GM12891 (cell line): ENCODE data around the gene PRSS57.

ENCODE experiments used
- DNase-seq: peaks from one replicate; pipeline ENCODE4 v3.0.0; 2011; ENCODE audit warnings: low spot score; ENCODE audit not compliant: insufficient read length
- FAIRE-seq: peaks from 2 replicates; lab custom pipeline; 2011; peaks lifted over from hg19 to GRCh38; lab: Jason Lieb, UNC
- PAX5 ChIP-seq: IDR thresholded peaks from 2 replicates; pipeline ENCODE4 v1.6.1; 2011; ENCODE audit warnings: low read length, moderate library complexity, mild to moderate bottlenecking; ENCODE audit not compliant: insufficient read depth, severe bottlenecking
- POLR2A ChIP-seq: IDR thresholded peaks from 2 replicates; pipeline ENCODE4 v1.6.1; 2011; ENCODE audit warnings: low read depth, low read length, control low read depth
- POLR2AphosphoS5 ChIP-seq: IDR thresholded peaks from 2 replicates; pipeline ENCODE4 v1.6.1; 2011; ENCODE audit warnings: low read depth, low read length, control low read depth
- POU2F2 ChIP-seq: IDR thresholded peaks from 2 replicates; pipeline ENCODE4 v1.6.1; 2011; ENCODE audit warnings: low read depth, mild to moderate bottlenecking, control low read depth, low read length, moderate library complexity
- SPI1 ChIP-seq: IDR thresholded peaks from 2 replicates; pipeline ENCODE4 v1.6.1; 2011; ENCODE audit warnings: low read depth, low read length, control low read depth
- TAF1 ChIP-seq: IDR thresholded peaks from 2 replicates; pipeline ENCODE4 v1.6.1; 2011; ENCODE audit warnings: low read depth, low read length, control low read depth

Gene PRSS57

GRCh38 chr19:681029-682019 lies 13.9 kb downstream of the PRSS57 start:
- no peak for TF ChIP-seq POU2F2
- no peak for TF ChIP-seq POLR2AphosphoS5
- no peak for TF ChIP-seq SPI1
- TF ChIP-seq PAX5, result no peak
- no peak for TF ChIP-seq POLR2A
- no peak for TF ChIP-seq TAF1
- peak; percentile 31 for FAIRE-seq
- peak; percentile 90 for DNase-seq

GRCh38 chr19:680287-681028 lies 14.8 kb downstream of the PRSS57 start:
- peak; percentile 97 for DNase-seq
- FAIRE-seq, result peak; percentile 100
- peak; percentile 20 for TF ChIP-seq PAX5
- TF ChIP-seq POLR2A, result no peak
- TF ChIP-seq POU2F2, result 0 out of 2 replicates have a peak, but pooled peaks have one; percentile 11
- TF ChIP-seq POLR2AphosphoS5, result 0 out of 2 replicates have a peak, but pooled peaks have one; percentile 23

GRCh38 chr19:679418-680286 lies 15.6 kb downstream of the PRSS57 start:
- TF ChIP-seq POLR2A (no peak), TAF1 (no peak), SPI1 (no peak), POU2F2 (no peak), PAX5 (no peak), POLR2AphosphoS5 (no peak)
- FAIRE-seq (peak; percentile 26), DNase-seq (no peak)

- TF ChIP-seq POU2F2 (no peak), POLR2A (no peak), TAF1 (no peak), SPI1 (no peak), POLR2AphosphoS5 (no peak), PAX5 (no peak)
- FAIRE-seq, result no peak
- DNase-seq, result no peak
Observed at GRCh38 chr19:678791-679388, 16.4 kb downstream of the PRSS57 start.

- no peak for FAIRE-seq
- DNase-seq, result no peak
- TF ChIP-seq POU2F2 (no peak), SPI1 (no peak), PAX5 (no peak), POLR2A (no peak), TAF1 (no peak), POLR2AphosphoS5 (no peak)
Observed at GRCh38 chr19:677601-678436, 17.4 kb downstream of the PRSS57 start.

GRCh38 chr19:677201-677600 lies 18.1 kb downstream of the PRSS57 start:
- FAIRE-seq, result no peak
- DNase-seq, result no peak
- TF ChIP-seq TAF1, result no peak

GRCh38 chr19:676339-677105 lies 18.7 kb downstream of the PRSS57 start, which contains the start of gene FSTL3:
Gene FSTL3, plus strand, starts transcription at chr19:676392. Its CDS starts 32 bp downstream, at chr19:676424.
- FAIRE-seq (no peak), DNase-seq (no peak)
- TF ChIP-seq POLR2AphosphoS5 (no peak), POU2F2 (no peak), TAF1 (no peak), PAX5 (no peak), SPI1 (no peak), POLR2A (no peak)
